GM12878 (cell line): ENCODE data around the gene C9orf153. TPM values are rescaled to one million over a fixed set of nuclear protein-coding genes. Genes with fewer than 3 reads are reported as not detected.

Experiments
- ATAC-seq: fragments of 200-7000 bp; cut with Tn5 transposase; 3 replicates; pipeline ENCODE4 v1.9.1; 2020; ENCODE audit warnings: mild to moderate bottlenecking, moderate library complexity
- BruUV-seq: library from RNA; stranded (reverse); fragments of 400-500 nt; replicated peaks from 2 replicates; lab custom pipeline; 2021; lab: Mats Ljungman, UMichigan
- CTCF ChIA-PET: fragments of 300-600 bp; sonication (Branson Sonifier 250); formaldehyde crosslinking; extraction: SDS; loops from one replicate; lab custom pipeline; 2021; ENCODE audit warnings: inconsistent platforms; lab: Yijun Ruan, JAX
- POLR2A ChIA-PET: fragments of 350-600 bp; formaldehyde crosslinking; extraction: SDS; loops from one replicate; lab custom pipeline; 2021; ENCODE audit warnings: inconsistent platforms; lab: Charles Lee
- RAD21 ChIA-PET: fragments of 300-600 bp; sonication (Branson Sonifier 250); formaldehyde crosslinking; loops from one replicate; lab custom pipeline; 2023; ENCODE audit warnings: antibody characterized with exemption; ENCODE audit not compliant: unreplicated experiment; lab: Charles Lee
- SMC1A ChIA-PET: fragments of 300-600 bp; sonication (Branson Sonifier 250); formaldehyde crosslinking; loops from one replicate; lab custom pipeline; 2023; ENCODE audit not compliant: unreplicated experiment, uncharacterized antibody; lab: Charles Lee
- DNase-seq: peaks from one replicate; pipeline ENCODE4 v3.0.0-alpha.2; 2011; ENCODE audit warnings: low read depth, low spot score
- FAIRE-seq: peaks from 3 replicates; lab custom pipeline; 2011; peaks lifted over from hg19 to GRCh38; lab: Jason Lieb, UNC
- H2AFZ ChIP-seq: 2 replicates; pipeline ENCODE4 v1.6.0; 2011; ENCODE audit warnings: low read depth, low read length, control low read depth; ENCODE audit not compliant: control insufficient read depth
- H3K27ac ChIP-seq: 2 replicates; pipeline ENCODE4 v1.5.1; 2011; ENCODE audit warnings: control low read depth; ENCODE audit not compliant: control insufficient read depth, insufficient read depth
- H3K27me3 ChIP-seq, 2 experiments: replicated peaks in 1 of 2; 2 replicates each; pipeline versions ENCODE4 v1.6.0 to v1.6.1; 2011; ENCODE audit warnings: low read length in 1 of 2; ENCODE audit not compliant: control insufficient read depth in 2 of 2, insufficient read depth in 2 of 2
- H3K36me3 ChIP-seq, 2 experiments: 2 replicates each; pipeline ENCODE4 v1.5.1; 2011; ENCODE audit warnings: low read length in 1 of 2; ENCODE audit not compliant: control insufficient read depth in 2 of 2, insufficient read depth in 2 of 2
- H3K4me1 ChIP-seq: 2 replicates; pipeline ENCODE4 v1.6.1; 2011; ENCODE audit warnings: mild to moderate bottlenecking, low read length, moderate library complexity, mixed read lengths; ENCODE audit not compliant: control insufficient read depth, insufficient read depth
- H3K4me2 ChIP-seq: 2 replicates; pipeline ENCODE4 v1.6.0; 2011; ENCODE audit warnings: control low read depth; ENCODE audit not compliant: control insufficient read depth, insufficient read depth
- H3K4me3 ChIP-seq: fragments of 200-600 bp; sonication (generic); 2 replicates; pipeline ENCODE4 v1.5.1; 2016
- H3K79me2 ChIP-seq: 2 replicates; pipeline ENCODE4 v1.6.0; 2011; ENCODE audit warnings: low read length; ENCODE audit not compliant: control insufficient read depth, insufficient read depth
- H3K9ac ChIP-seq: 2 replicates; pipeline ENCODE4 v1.8.0; 2011; ENCODE audit warnings: low read length, control low read depth, mixed read lengths; ENCODE audit not compliant: control insufficient read depth, insufficient read depth
- H3K9me3 ChIP-seq: replicated peaks from 3 replicates; pipeline ENCODE4 v1.5.1; 2011; ENCODE audit warnings: mild to moderate bottlenecking, low read length; ENCODE audit not compliant: control insufficient read depth, insufficient read depth
- H4K20me1 ChIP-seq: 2 replicates; pipeline ENCODE4 v1.6.0; 2011; ENCODE audit not compliant: control insufficient read depth, insufficient read depth
- BCL11A ChIP-seq: IDR thresholded peaks from 2 replicates; pipeline ENCODE4 v1.6.1; 2011; ENCODE audit warnings: low read depth, low read length
- RUNX3 ChIP-seq: IDR thresholded peaks from 2 replicates; pipeline ENCODE4 v1.6.1; 2012; ENCODE audit warnings: low read length, inconsistent platforms
- SIX5 ChIP-seq: IDR thresholded peaks from 2 replicates; pipeline ENCODE4 v1.6.1; 2011; ENCODE audit warnings: mild to moderate bottlenecking, low read depth, low read length, moderate library complexity; ENCODE audit not compliant: severe bottlenecking
- ZNF24 ChIP-seq: fragments of 450-650 bp; IDR thresholded peaks from 2 replicates; pipeline ENCODE4 v1.6.1; 2017; ENCODE audit warnings: antibody characterized with exemption, mild to moderate bottlenecking
- WGBS: methylation state at CpG from one replicate; pipeline ENCODE4 v1.1.6; 2016; ENCODE audit warnings: low lambda C conversion rate; ENCODE audit not compliant: insufficient replicate concordance, insufficient coverage; ENCODE audit errors: missing lambda C conversion rate; 5-methylcytosine and 5-hydroxymethylcytosine counted together
- in situ Hi-C: fragments of 300-500 bp; cut with MboI; formaldehyde crosslinking; loops from 9 replicates; pipeline ENCODE4 v1.14.3; 2018; ENCODE audit warnings: mixed read lengths
- intact Hi-C: fragments of 100-400 bp; cut with micrococcal nuclease; formaldehyde crosslinking; loops from one replicate; pipeline ENCODE4 v1.14.2; 2022; ENCODE audit not compliant: unreplicated experiment
- polyA plus RNA-seq, 11 experiments: library from polyadenylated mRNA; depleted of rRNA in 4 of 11; unstranded in 6 of 11; stranded (reverse) in 5 of 11; fragments of >200 nt; fragmentation: Nextera tagmentation in 4 of 11; fragmentation: Illumina TruSeq in 1 of 11; extraction: Ambion mirVana in 4 of 11; extraction: Trizol in 1 of 11; gene quantifications; 1 replicate in 1 of 11; 2 replicates in 10 of 11; pipeline versions ENCODE4 v1.2.1 to v1.2.3, GENCODE V29; 2011 to 2016; ENCODE audit warnings: inconsistent platforms in 2 of 11, missing spikeins in 2 of 11, low read depth in 1 of 11
- total RNA-seq, 4 experiments: library from RNA; depleted of rRNA in 3 of 4; stranded (reverse); fragments of >200 nt in 3 of 4; fragmentation: Illumina TruSeq in 1 of 4; extraction: Trizol in 1 of 4; gene quantifications; 2 replicates each; pipeline versions ENCODE4 v1.2.1 to v1.2.3, GENCODE V29; 2013 to 2021
- TF ChIP-seq, protein P1 (sequence below), 3 experiments: IDR thresholded peaks in 2 of 3; conservative IDR thresholded peaks in 1 of 3; 2 replicates each; pipeline ENCODE4 v1.5.1; 2011; ENCODE audit warnings: low read depth in 3 of 3, low read length in 3 of 3, mild to moderate bottlenecking in 3 of 3, control low read depth in 2 of 3, moderate library complexity in 2 of 3, inconsistent platforms in 1 of 3, mixed read lengths in 1 of 3; ENCODE audit not compliant: control insufficient read depth in 2 of 3, insufficient read depth in 1 of 3; ENCODE audit errors: extremely low read depth in 1 of 3
- TF ChIP-seq, protein P2 (sequence below): fragments of 450-650 bp; IDR thresholded peaks from 2 replicates; pipeline ENCODE4 v1.6.1; 2017; ENCODE audit warnings: low read depth, mild to moderate bottlenecking, moderate library complexity

Gene C9orf153
- total and polyA plus RNA-seq, 10 of the 15 experiments (the other 5 are each of a cell fraction or from before 2014, with no cell fraction given) = 0.03 to 1.2 (median 0.18) TPM; not detected in 1

DNA sequence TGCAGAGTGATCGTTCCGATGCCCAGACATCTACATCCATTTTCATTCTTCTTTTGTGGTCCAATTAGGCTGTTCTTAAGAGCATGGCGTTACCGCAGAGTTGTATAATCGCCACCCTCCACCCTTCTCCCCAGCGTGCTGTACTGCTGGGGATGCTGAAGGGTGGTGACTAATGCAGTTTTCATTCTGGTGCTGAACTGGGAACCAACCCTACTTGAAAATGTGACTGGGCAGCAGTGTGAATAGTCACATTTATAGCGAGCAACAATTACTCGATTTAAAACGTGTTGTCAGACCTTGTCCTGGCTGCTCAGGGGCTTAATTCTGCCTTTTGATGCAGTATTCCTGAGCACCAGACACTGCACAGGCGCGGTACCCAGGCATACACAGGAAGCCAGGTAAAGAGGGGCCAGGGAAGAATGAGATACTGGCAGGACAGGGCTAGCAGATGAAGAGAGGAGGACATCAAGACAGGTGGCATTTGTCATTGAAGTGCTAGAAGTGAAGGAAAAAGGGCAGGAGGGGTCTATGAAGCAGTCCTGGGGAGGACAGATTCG lies 23.6 kb upstream of the C9orf153 start:
- peaks cover 20% of the 10 kb centered on the region for H3K79me2 ChIP-seq
- peak overlapping the region; percentile 95 for H2AFZ ChIP-seq
- ChIA-PET RAD21 (interaction anchor here (0.7 kb wide), 1 partner anchor 39 kb away, joined by 3 read pairs; no protein-coding TSS in a partner anchor), POLR2A (interaction anchor here (0.8 to 1.3 kb wide), 3 partner anchors 19 to 66 kb away, joined by 4 to 7 read pairs (median 5); no protein-coding TSS in a partner anchor), SMC1A (interaction anchor here (0.8 to 1.3 kb wide), 2 partner anchors 67 to 81 kb away, joined by 4 to 5 read pairs; no protein-coding TSS in a partner anchor), CTCF (interaction anchor here (0.7 kb wide), 1 partner anchor 80 kb away, joined by 3 read pairs; no protein-coding TSS in a partner anchor)
- H3K9me3 ChIP-seq = no peaks in the 10 kb centered on the region
- intact Hi-C loops = loop anchor here (2.0 kb wide), 1 partner anchor 68 kb away; no protein-coding TSS in a partner anchor
- H3K27me3 ChIP-seq = no peaks in the 10 kb centered on the region
- H3K4me2 ChIP-seq = peak overlapping the region; percentile 97
- H3K27ac ChIP-seq = peak overlapping the region; percentile 64
- peak; percentile 37 for ATAC-seq
- peak overlapping the region; percentile 86 for H3K9ac ChIP-seq
- TSS peak; percentile 87 for BruUV-seq
- peak overlapping the region; percentile 83 for H3K4me3 ChIP-seq
- DNase-seq = no peak
- FAIRE-seq = no peak
- TF ChIP-seq RUNX3 (peak; percentile 20; the same call in 1 of the 2 replicates), SIX5 (no peak), ZNF24 (no peak), BCL11A (peak; percentile 27; the same call in 1 of the 2 replicates)
- TF ChIP-seq, protein P1, sequence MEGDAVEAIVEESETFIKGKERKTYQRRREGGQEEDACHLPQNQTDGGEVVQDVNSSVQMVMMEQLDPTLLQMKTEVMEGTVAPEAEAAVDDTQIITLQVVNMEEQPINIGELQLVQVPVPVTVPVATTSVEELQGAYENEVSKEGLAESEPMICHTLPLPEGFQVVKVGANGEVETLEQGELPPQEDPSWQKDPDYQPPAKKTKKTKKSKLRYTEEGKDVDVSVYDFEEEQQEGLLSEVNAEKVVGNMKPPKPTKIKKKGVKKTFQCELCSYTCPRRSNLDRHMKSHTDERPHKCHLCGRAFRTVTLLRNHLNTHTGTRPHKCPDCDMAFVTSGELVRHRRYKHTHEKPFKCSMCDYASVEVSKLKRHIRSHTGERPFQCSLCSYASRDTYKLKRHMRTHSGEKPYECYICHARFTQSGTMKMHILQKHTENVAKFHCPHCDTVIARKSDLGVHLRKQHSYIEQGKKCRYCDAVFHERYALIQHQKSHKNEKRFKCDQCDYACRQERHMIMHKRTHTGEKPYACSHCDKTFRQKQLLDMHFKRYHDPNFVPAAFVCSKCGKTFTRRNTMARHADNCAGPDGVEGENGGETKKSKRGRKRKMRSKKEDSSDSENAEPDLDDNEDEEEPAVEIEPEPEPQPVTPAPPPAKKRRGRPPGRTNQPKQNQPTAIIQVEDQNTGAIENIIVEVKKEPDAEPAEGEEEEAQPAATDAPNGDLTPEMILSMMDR (IDR thresholded peaks at IDR 0.05 in 2 of 3, conservative IDR thresholded peaks at IDR 0.05 in 1 of 3; ENCODE audit: control insufficient read depth in 2 of 3, extremely low read depth in 1 of 3, insufficient read depth in 1 of 3, low read depth in 3 of 3, low read length in 3 of 3) = no peak
- TF ChIP-seq, protein P2, sequence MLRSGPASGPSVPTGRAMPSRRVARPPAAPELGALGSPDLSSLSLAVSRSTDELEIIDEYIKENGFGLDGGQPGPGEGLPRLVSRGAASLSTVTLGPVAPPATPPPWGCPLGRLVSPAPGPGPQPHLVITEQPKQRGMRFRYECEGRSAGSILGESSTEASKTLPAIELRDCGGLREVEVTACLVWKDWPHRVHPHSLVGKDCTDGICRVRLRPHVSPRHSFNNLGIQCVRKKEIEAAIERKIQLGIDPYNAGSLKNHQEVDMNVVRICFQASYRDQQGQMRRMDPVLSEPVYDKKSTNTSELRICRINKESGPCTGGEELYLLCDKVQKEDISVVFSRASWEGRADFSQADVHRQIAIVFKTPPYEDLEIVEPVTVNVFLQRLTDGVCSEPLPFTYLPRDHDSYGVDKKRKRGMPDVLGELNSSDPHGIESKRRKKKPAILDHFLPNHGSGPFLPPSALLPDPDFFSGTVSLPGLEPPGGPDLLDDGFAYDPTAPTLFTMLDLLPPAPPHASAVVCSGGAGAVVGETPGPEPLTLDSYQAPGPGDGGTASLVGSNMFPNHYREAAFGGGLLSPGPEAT = no peak
- no peaks in the 10 kb centered on the region for H4K20me1 ChIP-seq
- in situ Hi-C loops = loop anchor here (25.0 kb wide), 1 partner anchor 471 kb away; no protein-coding TSS in a partner anchor
- H3K36me3 ChIP-seq = peaks cover 0 to 10% of the 10 kb centered on the region in 2 experiments; a peak in 2 of 4 replicates
- WGBS = 21% methylated on average over 12 of the region's 12 CpGs
- peaks cover 5% of the 10 kb centered on the region; the same call in 1 of the 2 replicates for H3K4me1 ChIP-seq
